ENCODE results near the gene MB21D2. TPM values are rescaled to one million over a fixed set of nuclear protein-coding genes. Genes with fewer than 3 reads are reported as not detected.
A peak's percentile ranks its signal among the peaks of the same experiment; 100 is the strongest.
"Not testable (repeated sequence)": the region's sequence is repeated elsewhere in the genome, so short reads cannot be mapped to it uniquely, and the experiment has no call there.

Gene MB21D2
- total RNA-seq, 2 donors from 2014 or later = 3.7 to 5.9 TPM

GRCh38 chr3:192857260-192857661 is 60.4 kb downstream of the MB21D2 start:
- Histone ChIP-seq H3K27ac (no peak overlapping the region), H3K4me1 (peaks cover 0 to 4% of the 10 kb centered on the region in 2 donors), H3K9me3 (peaks cover 0 to 4% of the 10 kb centered on the region in 2 donors), H3K36me3 (no peaks in the 10 kb centered on the region), H3K27me3 (no peaks in the 10 kb centered on the region), H3K4me3 (no peak overlapping the region)
- no peak for DNase-seq (ENCODE audit: low spot score)
- no peak for TF ChIP-seq CTCF (IDR thresholded peaks at IDR 0.05)

- Histone ChIP-seq H3K27ac (no peak overlapping the region), H3K9me3 (peaks cover 0 to 4% of the 10 kb centered on the region in 2 donors), H3K27me3 (no peaks in the 10 kb centered on the region), H3K36me3 (no peaks in the 10 kb centered on the region), H3K4me1 (peaks cover 0 to 12% of the 10 kb centered on the region in 2 donors), H3K4me3 (no peak overlapping the region)
- TF ChIP-seq CTCF (IDR thresholded peaks at IDR 0.05) = no peak
- no peak for DNase-seq (ENCODE audit: low spot score)
Observed at GRCh38 chr3:192855434-192855833, 62.2 kb downstream of the MB21D2 start.

- Histone ChIP-seq H3K27ac (no peak overlapping the region), H3K4me3 (no peak overlapping the region), H3K4me1 (peaks cover 0 to 16% of the 10 kb centered on the region in 2 donors), H3K27me3 (no peaks in the 10 kb centered on the region), H3K36me3 (no peaks in the 10 kb centered on the region), H3K9me3 (peaks cover 0 to 4% of the 10 kb centered on the region in 2 donors)
- DNase-seq (ENCODE audit: low spot score) = peak; percentile 72
- no peak for TF ChIP-seq CTCF (IDR thresholded peaks at IDR 0.05)
Observed at GRCh38 chr3:192851821-192852372, 65.8 kb downstream of the MB21D2 start.

GRCh38 chr3:192850451-192850981 is 67.1 kb downstream of the MB21D2 start:
- TF ChIP-seq CTCF (IDR thresholded peaks at IDR 0.05) = no peak
- Histone ChIP-seq H3K27ac (no peak overlapping the region), H3K4me1 (peaks cover 0 to 16% of the 10 kb centered on the region in 2 donors), H3K36me3 (no peaks in the 10 kb centered on the region), H3K9me3 (peaks cover 0 to 4% of the 10 kb centered on the region in 2 donors), H3K27me3 (no peaks in the 10 kb centered on the region), H3K4me3 (no peak overlapping the region)
- DNase-seq (ENCODE audit: low spot score) = no peak

GRCh38 chr3:192849821-192850220 is 67.8 kb downstream of the MB21D2 start:
- DNase-seq (ENCODE audit: low spot score); H3K9me3 ChIP-seq; H3K27me3 ChIP-seq; H3K4me3 ChIP-seq; H3K27ac ChIP-seq; H3K36me3 ChIP-seq: not testable (repeated sequence)
- peaks cover 0 to 21% of the 10 kb centered on the region in 2 donors for H3K4me1 ChIP-seq

- no peak for TF ChIP-seq CTCF (IDR thresholded peaks at IDR 0.05)
Observed at GRCh38 chr3:192848371-192849233, 69.1 kb downstream of the MB21D2 start.

More at GRCh38 chr3:192848371-192849233, 69.1 kb downstream of the MB21D2 start:
- Histone ChIP-seq H3K4me1 (peaks cover 0 to 32% of the 10 kb centered on the region in 2 donors), H3K9me3 (no peaks in the 10 kb centered on the region), H3K27me3 (no peaks in the 10 kb centered on the region), H3K27ac (no peak overlapping the region), H3K4me3 (no peak overlapping the region), H3K36me3 (no peaks in the 10 kb centered on the region)
- DNase-seq (ENCODE audit: low spot score) = no peak
